Activated CD4-positive, CD25-positive, alpha-beta regulatory T cell (primary cell): ENCODE data around the gene PRKCZ.

ENCODE experiments used
- DNase-seq, 4 experiments: peaks; one replicate each; lab custom pipeline; 2025; lab: John Stamatoyannopoulos, UW

Gene PRKCZ

GRCh38 chr1:2065699-2066098, 15.5 kb downstream of the PRKCZ start:
- DNase-seq = no peak

DNA sequence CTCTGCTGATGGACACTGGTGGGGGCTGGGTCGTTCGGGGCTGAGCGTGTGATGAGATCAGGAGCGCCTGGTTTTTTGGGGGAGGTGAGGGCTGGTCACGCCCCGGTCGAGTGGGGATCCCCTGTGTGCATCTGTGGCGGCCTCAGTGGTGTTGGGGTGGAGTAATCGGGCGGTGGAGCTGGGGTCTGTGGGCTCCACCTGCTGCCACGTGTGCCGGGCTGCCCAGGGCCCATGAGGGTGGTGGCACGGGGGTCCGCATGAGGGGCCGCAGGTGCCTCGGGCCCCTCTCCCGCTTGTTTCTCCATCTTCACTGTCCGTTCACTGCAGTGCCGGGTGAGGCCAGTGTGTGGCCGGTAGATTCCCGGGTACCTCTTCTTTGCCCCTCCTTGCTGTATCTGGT, 17.2 kb downstream of the PRKCZ start:
- DNase-seq = no peak

DNA sequence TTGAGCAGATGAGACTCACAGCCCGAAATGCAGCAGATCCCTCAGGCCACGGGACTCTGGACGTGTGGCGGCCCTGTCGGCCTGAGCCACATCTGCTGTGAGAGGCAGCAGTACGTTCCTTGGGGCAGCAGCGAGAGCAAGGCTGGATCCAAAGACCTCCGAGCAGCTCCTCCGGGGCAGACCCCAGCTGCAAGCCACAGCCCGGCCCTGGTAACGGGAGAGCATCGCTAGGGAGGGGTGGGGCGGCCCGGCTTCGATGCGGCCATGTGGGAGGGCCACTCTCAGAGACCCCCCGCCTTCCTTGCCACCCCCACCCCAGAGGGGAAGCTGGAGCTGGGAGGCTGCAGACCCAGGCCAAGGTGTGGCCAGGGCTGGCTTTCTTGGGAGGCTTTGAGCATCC, 17.8 kb downstream of the PRKCZ start:
- no peak for DNase-seq

DNA sequence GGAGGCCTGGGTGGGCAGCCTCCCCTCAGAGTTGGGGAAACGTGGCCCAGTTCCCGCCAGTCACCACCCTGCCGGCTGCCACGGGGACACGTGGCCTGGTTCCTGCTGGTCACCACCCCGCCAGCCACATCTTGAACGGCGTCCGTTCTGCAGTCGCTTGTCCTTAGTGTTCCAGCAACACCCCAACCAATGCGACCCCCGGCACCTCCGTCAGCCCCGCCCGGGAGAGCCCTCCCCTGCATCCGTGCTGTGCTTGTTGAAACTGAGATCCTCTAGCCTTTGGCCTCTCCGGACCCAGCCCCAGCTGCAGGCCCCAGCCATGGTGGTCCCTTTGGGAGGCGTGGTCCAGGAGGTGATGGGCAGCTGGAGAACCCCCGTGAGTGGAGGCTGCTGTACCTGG, 18.7 kb downstream of the PRKCZ start:
- DNase-seq = no peak

- DNase-seq = no peak
Observed at GRCh38 chr1:2070016-2070415, 19.8 kb downstream of the PRKCZ start.

DNA sequence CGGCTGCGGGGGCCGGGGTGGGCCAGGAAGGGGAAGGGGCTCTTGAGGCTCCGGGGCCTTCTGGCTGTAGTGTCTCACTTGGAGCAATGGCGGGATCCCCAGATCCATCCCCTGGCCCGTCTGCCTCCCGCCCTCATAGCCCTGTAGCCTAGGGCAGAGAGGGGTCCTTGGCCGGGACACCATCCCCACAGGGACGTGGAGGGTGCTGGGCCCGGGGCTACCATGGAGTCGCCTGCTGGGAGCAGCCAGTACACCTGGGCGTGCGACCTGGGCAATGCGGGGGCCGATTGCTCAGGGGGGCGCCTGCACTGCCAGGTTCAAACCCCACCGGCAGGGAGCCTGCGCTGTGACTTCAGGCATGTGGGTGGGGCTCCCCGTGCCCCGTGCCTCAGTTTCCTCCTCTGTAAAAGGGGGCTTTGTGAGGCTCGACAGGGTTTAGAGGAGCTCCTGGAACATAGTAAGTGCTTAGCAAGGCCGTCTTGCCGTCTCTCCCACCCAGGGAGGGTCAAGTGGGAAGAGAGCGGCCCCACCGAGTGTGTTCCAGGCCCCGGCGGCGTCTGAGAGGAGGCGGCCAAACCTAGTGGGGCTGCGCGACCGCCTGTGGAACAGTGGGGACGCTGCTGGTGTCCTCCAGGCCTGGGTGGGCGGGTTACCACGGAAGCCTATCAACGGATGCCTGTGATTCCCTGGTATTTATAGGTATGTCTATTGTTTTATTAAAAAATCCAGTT, 20.8 kb downstream of the PRKCZ start:
- no peak for DNase-seq

- no peak for DNase-seq
Observed at GRCh38 chr1:2072109-2072806, 22.0 kb downstream of the PRKCZ start.

- DNase-seq = no peak
Observed at GRCh38 chr1:2072891-2073290, 22.7 kb downstream of the PRKCZ start.

DNA sequence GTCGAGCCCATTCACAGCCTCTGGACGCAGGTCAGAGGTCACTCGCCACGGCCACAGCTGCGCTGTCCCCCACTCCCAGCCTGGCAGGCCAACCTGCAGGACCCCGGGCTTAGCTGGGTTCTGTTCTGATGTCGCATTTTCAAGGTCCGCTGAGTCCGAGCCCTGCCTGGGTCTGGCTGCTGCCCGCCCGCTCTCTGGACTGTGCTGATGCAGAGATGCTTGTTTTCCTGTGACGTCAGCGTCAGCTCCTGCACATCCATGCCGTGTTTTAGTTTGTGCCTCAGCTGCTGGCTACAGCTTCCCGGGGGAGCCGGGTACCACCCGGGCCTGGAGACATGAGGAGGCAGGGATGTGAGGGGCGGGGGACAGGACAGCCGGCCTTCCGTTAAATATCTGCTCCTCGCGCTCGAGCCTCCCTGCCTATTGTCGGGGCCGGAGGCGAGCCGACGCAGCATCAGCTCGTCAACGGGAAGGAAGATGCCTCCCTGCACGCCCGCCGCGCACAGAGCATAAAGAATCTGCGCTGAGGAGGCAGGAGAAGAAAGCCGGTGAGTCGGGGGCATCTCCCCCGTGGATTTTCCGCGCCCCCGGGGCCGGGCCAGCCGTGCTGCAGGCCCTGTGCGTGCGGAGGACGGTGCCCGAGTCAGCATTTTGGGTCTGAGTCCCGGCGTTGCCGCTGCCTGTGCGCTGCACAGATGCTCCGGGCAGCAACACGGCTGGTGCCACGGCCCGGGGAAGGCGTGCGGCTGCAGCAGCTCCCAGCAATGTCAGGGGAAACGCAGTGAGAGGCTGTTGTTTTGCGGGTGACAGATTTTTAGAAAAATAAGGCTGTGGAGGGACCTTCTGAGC, 23.4 kb downstream of the PRKCZ start:
- no peak for DNase-seq

DNA sequence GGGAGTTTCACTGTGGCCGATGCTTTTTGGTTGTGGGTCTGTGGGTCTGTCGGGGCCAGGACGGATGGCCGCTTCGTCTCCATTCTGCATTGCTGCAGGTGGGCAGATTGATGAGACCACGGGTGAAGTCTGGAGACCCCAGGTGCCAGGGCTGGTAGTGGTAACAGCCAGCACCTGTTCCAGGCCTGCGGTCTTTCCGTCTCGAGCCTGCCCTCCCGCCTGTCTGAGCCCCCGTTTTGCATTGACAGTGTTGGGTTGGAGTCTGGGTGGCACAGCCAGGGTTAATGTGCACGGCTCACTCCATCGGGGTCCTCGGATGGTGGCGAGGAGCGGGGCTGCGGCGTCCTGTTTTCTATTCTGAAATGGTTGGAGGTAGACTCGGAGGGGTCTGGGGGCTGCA, 24.2 kb downstream of the PRKCZ start:
- no peak for DNase-seq

- DNase-seq = no peak
Observed at GRCh38 chr1:2074944-2075740, 24.9 kb downstream of the PRKCZ start.

DNA sequence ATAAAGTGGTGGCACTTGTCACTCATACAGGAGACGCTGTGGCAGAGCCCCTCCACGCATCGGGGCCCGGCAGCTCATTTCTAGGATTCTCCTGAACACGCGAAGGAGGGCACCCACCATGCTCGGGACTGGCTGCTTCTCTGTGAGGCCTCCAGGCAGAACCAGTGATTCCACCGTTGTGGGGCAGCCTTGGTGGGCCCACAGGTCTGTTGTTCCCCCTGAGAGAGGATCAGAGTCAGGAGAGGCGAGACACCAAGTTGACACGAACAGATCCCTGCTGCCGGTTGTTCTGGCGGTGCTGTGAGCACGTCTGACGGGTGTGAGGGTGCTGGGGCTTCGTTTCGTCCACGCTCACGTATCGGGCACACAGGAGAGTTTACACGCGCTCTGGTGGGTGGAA, 26.6 kb downstream of the PRKCZ start:
- DNase-seq = no peak

DNA sequence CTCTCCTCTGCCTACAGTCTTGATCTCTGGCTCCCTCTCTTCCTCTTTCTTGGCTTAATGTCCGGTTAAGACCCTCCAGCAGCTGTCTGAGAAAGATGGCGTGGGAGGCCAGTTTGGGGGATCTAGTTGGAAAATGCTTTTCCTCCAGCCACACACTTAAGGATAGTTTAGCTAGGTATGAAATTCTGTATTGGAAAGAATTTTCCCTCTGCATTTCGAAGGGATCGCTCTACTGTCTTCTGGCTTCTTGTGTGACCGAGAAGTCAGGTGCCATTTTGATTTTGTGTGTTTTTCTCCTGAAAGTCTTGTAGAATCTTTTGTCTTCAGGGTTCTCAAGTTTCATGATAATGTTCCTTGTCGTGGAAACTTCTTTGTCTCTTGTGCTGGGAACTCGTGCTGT, 28.0 kb downstream of the PRKCZ start:
- no peak for DNase-seq

DNA sequence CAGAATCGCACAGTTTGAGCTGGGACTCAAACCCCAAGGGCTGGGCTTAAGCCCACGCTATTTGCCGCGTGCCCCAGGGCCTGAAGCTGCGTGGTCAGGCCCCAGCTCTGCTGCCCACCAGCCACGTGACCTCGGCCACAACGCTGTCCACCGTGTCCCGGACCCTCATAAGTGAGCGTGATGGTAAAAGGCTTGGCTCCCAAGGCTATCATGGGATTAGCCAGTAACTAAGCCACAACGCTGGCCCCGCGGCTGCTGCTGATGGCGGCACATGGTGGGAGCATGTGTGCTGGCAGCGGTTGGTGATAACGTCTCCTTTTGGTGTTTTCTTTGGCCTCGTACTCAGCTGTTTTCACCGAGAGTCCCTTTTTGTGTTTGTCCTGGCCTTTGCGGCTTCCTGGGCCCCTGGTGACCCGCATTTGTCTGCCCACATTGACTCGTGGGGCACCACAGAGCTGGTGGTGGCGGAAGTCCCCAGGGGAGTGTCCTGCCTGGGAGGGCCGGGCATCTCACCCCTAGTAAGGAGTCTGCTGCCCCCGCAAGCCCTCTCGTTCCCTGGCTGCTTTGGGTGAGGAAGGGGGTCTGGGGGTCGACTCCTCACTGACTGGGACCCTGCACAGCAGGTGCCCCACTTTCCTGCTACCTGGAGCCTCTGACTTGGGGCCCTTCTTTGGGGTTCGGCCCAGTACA, 29.3 kb downstream of the PRKCZ start:
- DNase-seq = no peak

DNA sequence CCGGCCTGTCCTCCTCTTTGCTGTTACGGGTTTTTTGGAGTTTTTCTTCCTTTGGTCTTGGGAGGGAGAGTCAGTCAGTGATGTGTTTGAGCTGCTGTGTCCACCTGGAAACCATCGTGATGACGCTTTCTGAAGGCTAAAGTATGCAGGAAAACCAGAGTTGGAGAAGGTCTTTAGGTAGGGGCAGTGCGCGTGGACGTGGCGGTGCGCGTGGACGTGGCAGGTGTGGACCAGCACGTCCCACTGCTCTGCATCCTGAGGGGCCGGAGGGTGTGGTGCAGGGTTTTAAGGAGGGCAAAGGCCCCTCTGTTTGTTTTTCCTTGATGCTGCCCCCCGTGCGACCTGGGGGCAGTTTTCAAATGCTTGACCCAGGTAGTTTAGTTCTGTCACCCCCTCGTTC, 29.9 kb downstream of the PRKCZ start:
- no peak for DNase-seq

DNA sequence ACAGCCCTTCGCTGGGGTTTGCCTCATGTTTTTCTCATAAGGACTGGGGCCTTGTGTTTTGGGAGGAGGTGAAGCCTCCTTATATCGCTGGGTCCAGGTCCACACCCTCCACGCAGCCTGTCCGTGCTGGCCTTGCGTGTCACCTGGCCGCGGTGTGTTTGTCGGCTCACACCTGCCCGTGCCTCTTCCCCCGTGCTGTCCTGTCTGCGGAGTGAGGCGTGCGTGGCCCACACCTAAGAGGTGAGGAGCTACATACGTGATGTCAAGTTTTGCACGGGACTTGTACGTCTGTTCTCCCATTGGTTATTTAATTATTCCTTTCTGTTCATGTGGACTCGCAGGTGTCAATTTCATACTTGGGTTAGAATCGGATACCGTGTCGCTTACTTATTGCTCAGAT, 30.7 kb downstream of the PRKCZ start:
- no peak for DNase-seq

DNA sequence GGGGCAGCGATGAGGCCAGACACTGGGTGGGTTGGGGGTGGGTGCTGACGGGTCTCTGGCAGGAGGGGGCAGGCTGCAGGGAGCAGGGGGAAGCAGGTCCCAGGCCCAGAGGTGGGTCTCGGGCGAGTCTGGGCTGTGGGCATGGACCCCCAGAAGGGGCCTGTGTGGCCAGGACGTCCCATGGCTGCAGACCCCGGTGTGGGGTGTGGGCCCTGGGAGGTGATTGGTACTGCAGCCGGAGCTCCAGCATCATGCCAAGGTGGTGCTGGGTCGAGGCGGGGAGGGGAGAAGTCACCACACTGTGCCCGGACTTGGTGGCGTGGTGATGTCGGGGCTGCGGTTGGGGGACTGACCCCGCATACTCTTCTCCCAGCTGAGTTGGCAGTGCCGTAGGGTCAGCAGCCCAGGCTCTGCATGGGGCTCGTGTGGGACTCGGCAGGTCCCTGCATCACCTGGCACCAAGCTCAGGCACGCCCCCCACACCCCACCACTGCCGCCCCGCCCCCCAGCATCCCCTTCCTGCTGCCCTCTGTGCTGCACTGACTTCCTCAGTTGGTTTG, 31.2 kb downstream of the PRKCZ start:
- no peak for DNase-seq

DNA sequence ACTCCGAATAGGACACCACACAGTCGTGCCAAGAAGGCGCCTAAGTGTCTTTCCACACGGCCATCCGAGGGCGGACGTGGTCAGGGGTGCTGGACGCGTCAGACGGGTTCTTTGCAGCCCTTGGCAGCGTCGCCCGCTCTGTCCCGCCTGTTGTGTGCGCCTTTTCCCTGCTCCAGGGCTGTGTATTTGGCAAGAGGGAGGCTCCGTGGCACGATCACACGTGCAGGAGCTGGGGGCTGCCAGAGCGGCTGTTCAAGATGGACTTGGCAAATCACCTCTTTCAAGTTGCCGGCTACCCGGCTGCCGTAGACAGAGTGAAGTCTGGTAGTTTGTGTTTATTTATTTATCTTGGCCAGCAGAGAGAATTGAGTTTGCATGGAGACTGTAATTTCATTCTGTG, 31.9 kb downstream of the PRKCZ start:
- DNase-seq = no peak

DNA sequence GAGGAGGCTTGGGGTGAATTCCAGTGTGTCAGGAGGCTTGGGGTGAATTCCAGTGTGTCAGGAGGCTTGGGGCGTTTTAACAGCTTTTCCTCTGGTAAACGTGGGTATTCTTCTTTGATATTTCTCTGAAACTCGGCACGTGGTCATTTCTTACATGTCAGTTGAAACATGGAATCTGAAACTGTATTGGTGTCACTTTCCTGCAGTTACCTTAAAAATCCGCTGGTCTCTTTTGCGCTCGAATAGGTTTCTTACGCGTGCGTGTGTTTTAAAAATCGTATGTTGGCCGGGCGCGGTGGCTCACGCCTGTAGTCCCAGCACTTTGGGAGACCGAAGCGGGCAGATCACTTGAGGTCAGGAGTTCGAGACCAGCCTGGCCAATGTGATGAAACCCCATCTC, 33.5 kb downstream of the PRKCZ start:
- DNase-seq = no peak

- DNase-seq = no peak
Observed at GRCh38 chr1:2084306-2084705, 34.1 kb downstream of the PRKCZ start.

GRCh38 chr1:2085080-2085479, 34.9 kb downstream of the PRKCZ start:
- DNase-seq = no peak
